Sigmoid colon (tissue), 3 donors: Measurements from ENCODE around the gene FREM1.

ENCODE experiments used
- CTCF ChIP-seq, 4 experiments: fragments of 450-650 bp in 3 of 4; fragments of 200-600 bp in 1 of 4; IDR thresholded peaks; one replicate each; pipeline ENCODE4 v1.5.1; 2016 to 2019; ENCODE audit warnings: antibody characterized with exemption in 4 of 4, mild to moderate bottlenecking in 3 of 4, moderate library complexity in 2 of 4
- POLR2A ChIP-seq, 2 donors: fragments of 450-650 bp; IDR thresholded peaks; one replicate each; pipeline ENCODE4 v1.6.1; 2016; ENCODE audit warnings: antibody characterized with exemption in 2 of 2, mild to moderate bottlenecking in 2 of 2, moderate library complexity in 2 of 2

- TF ChIP-seq CTCF (IDR thresholded peaks at IDR 0.05), result no peak
- TF ChIP-seq POLR2A (IDR thresholded peaks at IDR 0.05), result no peak
Measured at GRCh38 chr9:14869671-14870070, 40.6 kb downstream of the FREM1 start.
